Hepatocyte (in vitro differentiated cells): ENCODE data around the gene MAGEA9.

Experiments
- EZH2 ChIP-seq: fragments of 200-600 bp; sonication (generic); IDR thresholded peaks from 2 replicates; pipeline ENCODE4 v1.6.1; 2016; ENCODE audit warnings: antibody characterized with exemption, mild to moderate bottlenecking, borderline replicate concordance
- EZH2phosphoT487 ChIP-seq: fragments of 200-600 bp; sonication (generic); IDR thresholded peaks from one replicate; pipeline ENCODE4 v1.6.1; 2018; ENCODE audit warnings: antibody characterized with exemption, mild to moderate bottlenecking, low read depth, moderate library complexity; ENCODE audit not compliant: unreplicated experiment, severe bottlenecking
- TF ChIP-seq, protein P1 (sequence below): fragments of 200-600 bp; sonication (generic); IDR thresholded peaks from 2 replicates; pipeline ENCODE4 v1.5.1; 2016; ENCODE audit warnings: antibody characterized with exemption, mild to moderate bottlenecking; ENCODE audit not compliant: poor library complexity

DNA sequence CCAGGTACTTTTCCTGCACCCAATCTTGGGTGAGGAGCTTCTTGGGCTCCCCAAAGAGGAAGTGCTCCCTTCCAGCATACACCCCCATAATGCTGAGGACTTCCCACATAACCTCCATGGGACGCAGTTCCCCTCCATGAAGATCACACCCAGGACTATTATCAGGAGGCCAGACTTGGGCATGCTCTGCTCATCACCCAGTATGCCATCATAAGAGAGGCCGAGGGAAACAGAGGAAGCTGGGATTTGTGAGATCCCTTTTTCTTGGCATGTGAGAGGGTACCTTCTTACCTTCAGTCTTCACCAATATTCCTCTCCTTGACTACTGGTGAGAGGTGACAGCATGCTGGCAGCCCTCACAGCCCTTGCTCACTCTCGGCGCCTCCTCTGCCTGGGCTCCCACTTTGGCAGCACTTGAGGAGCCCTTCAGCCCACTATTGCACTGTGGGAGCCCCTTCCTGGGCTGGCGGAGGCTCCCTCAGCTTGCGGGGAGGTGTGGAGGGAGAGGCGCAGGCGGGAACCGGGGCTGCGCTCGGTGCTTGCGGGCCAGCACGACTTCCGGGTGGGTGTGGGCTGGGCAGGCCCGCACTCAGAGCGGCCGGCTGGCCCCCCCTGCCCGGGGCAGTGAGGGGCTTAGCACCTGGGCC lies 23.5 kb upstream of the MAGEA9 start:
- TF ChIP-seq EZH2, result no peak
- TF ChIP-seq, protein P1, sequence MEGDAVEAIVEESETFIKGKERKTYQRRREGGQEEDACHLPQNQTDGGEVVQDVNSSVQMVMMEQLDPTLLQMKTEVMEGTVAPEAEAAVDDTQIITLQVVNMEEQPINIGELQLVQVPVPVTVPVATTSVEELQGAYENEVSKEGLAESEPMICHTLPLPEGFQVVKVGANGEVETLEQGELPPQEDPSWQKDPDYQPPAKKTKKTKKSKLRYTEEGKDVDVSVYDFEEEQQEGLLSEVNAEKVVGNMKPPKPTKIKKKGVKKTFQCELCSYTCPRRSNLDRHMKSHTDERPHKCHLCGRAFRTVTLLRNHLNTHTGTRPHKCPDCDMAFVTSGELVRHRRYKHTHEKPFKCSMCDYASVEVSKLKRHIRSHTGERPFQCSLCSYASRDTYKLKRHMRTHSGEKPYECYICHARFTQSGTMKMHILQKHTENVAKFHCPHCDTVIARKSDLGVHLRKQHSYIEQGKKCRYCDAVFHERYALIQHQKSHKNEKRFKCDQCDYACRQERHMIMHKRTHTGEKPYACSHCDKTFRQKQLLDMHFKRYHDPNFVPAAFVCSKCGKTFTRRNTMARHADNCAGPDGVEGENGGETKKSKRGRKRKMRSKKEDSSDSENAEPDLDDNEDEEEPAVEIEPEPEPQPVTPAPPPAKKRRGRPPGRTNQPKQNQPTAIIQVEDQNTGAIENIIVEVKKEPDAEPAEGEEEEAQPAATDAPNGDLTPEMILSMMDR, result no peak
- no peak for TF ChIP-seq EZH2phosphoT487
